HepG2 (cell line): Measurements from ENCODE around the gene NOXO1. TPM values are rescaled to one million over a fixed set of nuclear protein-coding genes. Genes with fewer than 3 reads are reported as not detected.

Experiments
- ATF7 ChIP-seq, 2 experiments: fragments of 450-650 bp in 1 of 2; sonication (generic) in 1 of 2; formaldehyde crosslinking in 1 of 2; IDR thresholded peaks; 2 replicates each; pipeline versions ENCODE4 v1.4.0 to v1.6.1; 2016 to 2020; ENCODE audit warnings: antibody characterized with exemption in 1 of 2, mild to moderate bottlenecking in 1 of 2, missing genetic modification reagents in 1 of 2
- EHMT2 ChIP-seq: fragments of 200-600 bp; sonication (generic); IDR thresholded peaks from 2 replicates; pipeline ENCODE4 v1.7.0; 2017; ENCODE audit warnings: antibody characterized with exemption, low read depth, low read length, borderline replicate concordance
- ETS1 ChIP-seq: sonication (generic); formaldehyde crosslinking; IDR thresholded peaks from 2 replicates; pipeline ENCODE4 v1.4.0; 2020; ENCODE audit warnings: missing genetic modification reagents
- FOXK2 ChIP-seq: fragments of 450-650 bp; IDR thresholded peaks from 2 replicates; pipeline ENCODE4 v1.6.1; 2016
- FOXM1 ChIP-seq: sonication (generic); formaldehyde crosslinking; IDR thresholded peaks from 2 replicates; pipeline ENCODE4 v1.5.0; 2020; ENCODE audit warnings: missing genetic modification reagents
- GATAD2A ChIP-seq: IDR thresholded peaks from 2 replicates; pipeline ENCODE4 v1.6.1; 2016
- KLF12 ChIP-seq: sonication (generic); formaldehyde crosslinking; IDR thresholded peaks from 2 replicates; pipeline ENCODE4 v1.4.0; 2020; ENCODE audit warnings: missing genetic modification reagents, borderline replicate concordance
- MTERF4 ChIP-seq: sonication (generic); formaldehyde crosslinking; IDR thresholded peaks from 2 replicates; pipeline ENCODE4 v1.8.0; 2023; ENCODE audit warnings: mild to moderate bottlenecking, missing genetic modification reagents
- SNAPC5 ChIP-seq: sonication (generic); formaldehyde crosslinking; IDR thresholded peaks from 2 replicates; pipeline ENCODE4 v1.8.1; 2023; ENCODE audit warnings: mild to moderate bottlenecking, missing genetic modification reagents, borderline replicate concordance
- SOX5 ChIP-seq: IDR thresholded peaks from 2 replicates; pipeline ENCODE4 v1.6.1; 2016; ENCODE audit warnings: borderline replicate concordance
- THAP7 ChIP-seq: sonication (generic); formaldehyde crosslinking; IDR thresholded peaks from 2 replicates; pipeline ENCODE4 v1.8.1; 2023; ENCODE audit warnings: mild to moderate bottlenecking, missing genetic modification reagents
- TOE1 ChIP-seq: sonication (generic); formaldehyde crosslinking; IDR thresholded peaks from 2 replicates; pipeline ENCODE4 v1.4.0; 2020; ENCODE audit warnings: mild to moderate bottlenecking, missing genetic modification reagents
- YEATS2 ChIP-seq: sonication (generic); formaldehyde crosslinking; IDR thresholded peaks from 2 replicates; pipeline ENCODE4 v1.4.0; 2020; ENCODE audit warnings: missing genetic modification reagents, borderline replicate concordance
- ZMYM3 ChIP-seq: sonication (generic); formaldehyde crosslinking; IDR thresholded peaks from 2 replicates; pipeline ENCODE4 v1.5.1; 2020; ENCODE audit warnings: mild to moderate bottlenecking, missing genetic modification reagents
- ZNF124 ChIP-seq: sonication (generic); formaldehyde crosslinking; IDR thresholded peaks from 2 replicates; pipeline ENCODE4 v1.4.0; 2020; ENCODE audit warnings: missing genetic modification reagents
- ZNF318 ChIP-seq: sonication (generic); formaldehyde crosslinking; IDR thresholded peaks from 2 replicates; pipeline ENCODE4 v1.4.0; 2020; ENCODE audit warnings: mild to moderate bottlenecking, missing genetic modification reagents
- ZNF343 ChIP-seq: sonication (generic); formaldehyde crosslinking; IDR thresholded peaks from 2 replicates; pipeline ENCODE4 v1.4.0; 2020; ENCODE audit warnings: mild to moderate bottlenecking, missing genetic modification reagents
- ZSCAN31 ChIP-seq: sonication (generic); formaldehyde crosslinking; IDR thresholded peaks from 2 replicates; pipeline ENCODE4 v1.5.0; 2020; ENCODE audit warnings: low read depth, mild to moderate bottlenecking, missing genetic modification reagents
- polyA plus RNA-seq, 8 experiments: library from polyadenylated mRNA; depleted of rRNA in 3 of 8; stranded (reverse) in 7 of 8; unstranded in 1 of 8; fragments of >200 nt; fragmentation: Illumina TruSeq in 4 of 8; extraction: Trizol in 4 of 8; gene quantifications; 2 replicates each; pipeline versions ENCODE4 v1.2.1 to v1.2.3, GENCODE V29; 2011 to 2016; ENCODE audit warnings: low read depth in 4 of 8, missing spikeins in 1 of 8, mixed read lengths in 1 of 8; ENCODE audit not compliant: insufficient read depth in 1 of 8
- total RNA-seq, 5 experiments: library from RNA; depleted of rRNA; stranded (reverse); fragments of >200 nt; fragmentation: Illumina TruSeq; extraction: Trizol; gene quantifications; 2 replicates each; pipeline ENCODE4 v1.2.3, GENCODE V29; 2016; ENCODE audit warnings: low read depth in 1 of 5

NOXO1 gene
- total and polyA plus RNA-seq, 2 of the 13 experiments (the other 11 are each of a cell fraction or from before 2014, with no cell fraction given), result 0.69 to 1.4 TPM

GRCh38 chr16:2023092-2024031, 42.1 kb upstream of the NOXO1 start (continued):
- no peak for TF ChIP-seq ZNF318 (CRISPR knock-in tag)
- no peak for TF ChIP-seq ATF7 (IDR thresholded peaks at IDR 0.05)
- no peak for TF ChIP-seq ATF7 (CRISPR knock-in tag; IDR thresholded peaks at IDR 0.05)
- TF ChIP-seq ETS1 (CRISPR knock-in tag), result no peak
- TF ChIP-seq FOXM1 (CRISPR knock-in tag), result no peak
- TF ChIP-seq ZNF124 (CRISPR knock-in tag), result no peak; the same call in 1 of the 2 replicates
- peak; percentile 64 for TF ChIP-seq YEATS2 (CRISPR knock-in tag)
- TF ChIP-seq GATAD2A, result peak; percentile 5; the same call in 1 of the 2 replicates
- no peak for TF ChIP-seq FOXK2
- TF ChIP-seq ZMYM3, result no peak; the same call in 1 of the 2 replicates
- no peak for TF ChIP-seq TOE1 (CRISPR knock-in tag)
- TF ChIP-seq MTERF4 (CRISPR knock-in tag), result peak; percentile 74; the same call in 1 of the 2 replicates
- peak; percentile 41; the same call in 1 of the 2 replicates for TF ChIP-seq SOX5 (CRISPR knock-in tag)
- TF ChIP-seq EHMT2, result no peak
- no peak for TF ChIP-seq ZNF343 (CRISPR knock-in tag)
- peak; percentile 37; the same call in 1 of the 2 replicates for TF ChIP-seq ZSCAN31 (CRISPR knock-in tag)
- no peak for TF ChIP-seq KLF12 (CRISPR knock-in tag)
- no peak for TF ChIP-seq SNAPC5
- no peak for TF ChIP-seq THAP7
